TTC549 (cell line): ENCODE measurements around the gene DCDC1.
"Not testable (repeated sequence)": the region's sequence is repeated elsewhere in the genome, so short reads cannot be mapped to it uniquely, and the experiment has no call there.

Source experiments
- FAIRE-seq: peaks from 2 replicates; lab custom pipeline; 2012; peaks lifted over from hg19 to GRCh38; lab: Jason Lieb, UNC

Gene DCDC1

DNA sequence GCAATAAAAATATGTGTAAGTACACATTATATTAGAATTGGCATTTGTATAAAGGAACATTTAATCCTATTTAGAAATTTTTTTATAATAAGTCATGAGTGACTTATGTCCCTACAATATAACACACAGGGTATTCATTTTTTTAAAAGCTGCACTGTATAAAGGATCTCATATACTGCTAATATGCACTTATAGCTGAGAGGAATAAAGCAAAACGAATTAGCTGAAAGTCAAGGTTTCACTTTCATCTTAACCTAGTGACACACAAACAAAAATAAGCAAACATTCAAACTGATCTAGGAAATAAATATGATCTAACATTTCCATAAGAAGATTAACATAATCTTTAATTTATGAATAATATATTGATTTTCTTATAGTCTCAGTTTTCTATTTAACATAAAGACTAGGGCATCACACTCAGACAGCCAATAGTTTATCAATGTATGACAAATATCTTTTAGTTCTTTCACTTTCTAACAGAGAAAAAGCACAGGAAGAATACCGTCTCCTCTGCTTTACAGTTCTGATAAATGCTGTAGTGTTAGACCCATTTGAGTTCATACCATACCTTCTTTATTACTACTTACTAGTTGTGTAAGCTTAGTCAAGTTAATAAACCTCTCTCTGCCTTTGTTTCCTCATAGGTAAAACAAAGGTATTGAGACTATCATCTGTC lies 42.9 kb downstream of the DCDC1 start:
- no peak for FAIRE-seq

GRCh38 chr11:31325160-31325559 lies 44.4 kb downstream of the DCDC1 start:
- FAIRE-seq: no peak

DNA sequence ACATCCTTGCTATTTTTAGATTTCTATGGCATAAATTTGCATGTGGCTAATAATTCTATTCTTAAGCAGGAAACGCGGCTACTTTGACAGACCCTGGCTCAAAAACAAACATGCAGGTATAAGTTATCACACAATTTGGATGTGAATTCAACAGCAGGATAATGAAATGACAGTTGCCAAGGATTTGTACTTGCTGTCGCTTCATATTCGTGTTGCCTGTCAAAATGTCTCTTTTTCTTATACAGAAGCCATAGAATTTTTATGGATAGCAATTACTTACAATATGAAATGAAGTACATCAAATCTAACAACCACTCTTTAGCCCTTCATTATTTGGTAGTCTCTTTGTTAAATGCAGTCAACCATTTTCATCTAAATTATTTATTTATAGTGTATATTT lies 46.4 kb downstream of the DCDC1 start:
- no peak for FAIRE-seq

- FAIRE-seq: not testable (repeated sequence)
Measured at GRCh38 chr11:31321494-31321893, 48.0 kb downstream of the DCDC1 start.

DNA sequence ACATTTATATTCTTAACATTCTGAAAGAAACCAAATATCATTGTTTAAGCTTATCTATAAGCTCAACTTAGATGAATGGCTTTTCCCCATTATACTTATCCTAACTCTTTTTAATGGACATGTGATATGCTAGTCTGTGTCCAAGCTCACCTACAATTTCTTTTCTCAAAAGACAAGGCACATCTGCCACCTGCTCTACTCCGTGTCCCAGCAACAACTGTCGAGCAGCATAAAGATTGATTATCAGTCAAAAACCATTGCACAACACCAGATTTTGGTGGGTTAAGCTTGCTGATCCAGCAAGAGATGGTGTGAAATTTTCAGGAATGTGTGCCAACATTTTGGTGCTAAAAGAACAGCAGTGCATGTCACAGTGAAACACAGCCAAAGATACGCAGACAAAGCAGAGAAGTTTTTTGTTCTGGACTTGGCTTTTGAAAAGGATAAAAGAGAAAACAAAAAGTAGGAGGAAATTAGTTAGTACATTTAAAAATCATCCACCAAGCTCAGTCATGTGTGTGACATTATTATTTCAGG lies 65.8 kb downstream of the DCDC1 start:
- no peak for FAIRE-seq

- no peak for FAIRE-seq
Measured at GRCh38 chr11:31301549-31302510, 67.7 kb downstream of the DCDC1 start.

GRCh38 chr11:31295308-31295707 lies 74.2 kb downstream of the DCDC1 start:
- FAIRE-seq: no peak

- FAIRE-seq: not testable (repeated sequence)
Measured at GRCh38 chr11:31273527-31273926, 96.0 kb downstream of the DCDC1 start.

- FAIRE-seq: no peak
Measured at GRCh38 chr11:31267720-31268119, 101.8 kb downstream of the DCDC1 start.

- no peak for FAIRE-seq
Measured at GRCh38 chr11:31264834-31265233, 104.7 kb downstream of the DCDC1 start.

DNA sequence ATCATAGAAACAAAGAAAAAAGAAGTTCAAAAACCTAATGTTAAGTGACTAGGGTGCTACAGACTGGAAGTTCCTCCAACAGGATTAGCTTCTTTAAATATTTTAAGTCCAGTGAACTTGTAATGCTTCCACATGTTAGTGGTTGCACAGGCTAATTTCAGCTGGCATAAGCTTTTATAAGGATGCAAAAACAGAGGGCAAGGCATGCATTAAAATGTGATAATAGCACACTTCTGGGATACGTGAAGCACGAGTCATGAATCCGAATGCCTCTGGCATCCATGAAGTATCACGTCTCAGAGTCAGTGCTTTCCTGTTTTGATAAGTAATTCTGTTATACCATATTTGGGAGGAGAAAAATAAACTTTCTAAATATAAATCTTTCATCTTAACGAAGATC lies 106.8 kb downstream of the DCDC1 start:
- FAIRE-seq: no peak

- no peak for FAIRE-seq
Measured at GRCh38 chr11:31259797-31260196, 109.7 kb downstream of the DCDC1 start.

GRCh38 chr11:31254415-31254814 lies 115.1 kb downstream of the DCDC1 start:
- no peak for FAIRE-seq

GRCh38 chr11:31248768-31249167 lies 120.8 kb downstream of the DCDC1 start:
- no peak for FAIRE-seq

DNA sequence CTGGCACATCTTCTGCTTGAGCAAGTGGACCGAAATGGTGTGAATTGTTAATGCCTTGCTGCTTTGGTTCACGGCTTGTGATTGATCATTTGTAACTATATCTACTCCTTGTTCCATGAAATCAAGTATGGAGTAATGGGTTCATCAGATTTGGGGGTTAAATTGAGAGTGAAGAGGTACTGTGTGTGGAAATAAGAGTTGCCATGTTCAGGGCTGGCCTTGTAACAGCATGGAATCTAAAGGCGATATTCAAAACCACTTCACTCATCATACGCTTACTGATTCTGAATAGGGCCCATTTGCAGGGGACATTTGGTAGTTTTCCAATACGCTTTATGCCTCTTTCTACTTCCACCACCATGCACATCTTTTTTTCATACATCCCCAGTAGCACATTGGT lies 122.2 kb downstream of the DCDC1 start:
- FAIRE-seq: no peak

GRCh38 chr11:31246451-31247165 lies 122.9 kb downstream of the DCDC1 start:
- FAIRE-seq: no peak

DNA sequence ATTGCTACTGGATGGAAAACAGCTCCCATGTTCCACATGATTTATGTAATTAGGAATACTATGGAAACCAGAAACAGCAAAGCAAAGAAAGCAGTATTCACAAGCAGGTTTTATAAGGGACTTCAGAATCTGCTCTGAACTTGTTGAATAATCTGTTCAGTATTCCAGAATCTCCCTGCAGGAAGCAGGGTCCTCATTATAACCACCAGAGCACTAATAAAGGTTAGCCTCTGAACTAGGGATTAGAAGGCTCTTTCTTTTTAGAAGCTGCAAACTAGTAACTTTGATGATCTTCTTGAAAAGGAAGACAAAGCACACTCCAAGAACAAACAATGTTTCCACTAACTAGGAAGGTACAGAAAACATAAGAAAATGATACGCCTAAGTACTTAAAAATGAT lies 125.8 kb downstream of the DCDC1 start:
- FAIRE-seq: no peak

- peak; percentile 87 for FAIRE-seq
Measured at GRCh38 chr11:31240340-31240904, 129.1 kb downstream of the DCDC1 start.

- no peak for FAIRE-seq
Measured at GRCh38 chr11:31237819-31238760, 131.4 kb downstream of the DCDC1 start.

DNA sequence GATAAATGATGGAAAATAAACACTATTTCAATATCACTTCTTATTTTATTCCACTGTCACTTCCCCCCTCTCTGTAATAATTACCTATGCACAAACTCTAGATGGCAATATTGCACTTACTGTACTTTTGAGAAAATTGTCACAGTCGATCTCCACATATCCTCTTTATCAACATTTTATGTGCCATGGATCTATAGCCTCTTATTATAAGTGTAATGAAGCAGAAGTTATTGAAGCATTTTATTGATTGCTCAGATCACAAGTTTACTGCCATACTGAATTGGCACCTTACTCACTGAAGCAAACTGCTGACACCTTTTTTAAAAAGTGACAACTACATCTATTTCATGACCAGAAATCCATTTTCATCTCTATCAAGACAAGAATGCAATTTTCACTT lies 133.4 kb downstream of the DCDC1 start:
- peak; percentile 45 for FAIRE-seq

DNA sequence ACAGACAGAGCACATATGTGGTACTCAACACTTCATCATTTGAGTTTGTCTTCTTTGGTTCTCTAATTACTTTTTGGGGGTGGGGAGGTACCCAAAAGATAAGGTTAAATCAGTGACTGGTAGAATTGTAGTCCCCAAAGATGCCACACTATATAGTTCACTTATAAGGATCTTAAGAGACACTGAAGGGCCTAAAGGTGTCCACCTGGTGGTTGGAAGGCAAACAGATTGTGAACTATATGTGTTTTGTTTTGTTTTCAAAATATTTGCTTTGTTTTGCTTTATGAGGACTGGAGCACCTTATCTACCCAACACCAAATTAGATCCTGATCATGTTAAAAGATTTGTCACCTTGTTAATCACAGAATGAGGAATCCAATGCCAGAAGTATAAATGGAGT lies 136.1 kb downstream of the DCDC1 start:
- no peak for FAIRE-seq
